Measurements from ENCODE around the gene ZNF341.
"Not testable (repeated sequence)": the region's sequence is repeated elsewhere in the genome, so short reads cannot be mapped to it uniquely, and the experiment has no call there.

Gene ZNF341

DNA sequence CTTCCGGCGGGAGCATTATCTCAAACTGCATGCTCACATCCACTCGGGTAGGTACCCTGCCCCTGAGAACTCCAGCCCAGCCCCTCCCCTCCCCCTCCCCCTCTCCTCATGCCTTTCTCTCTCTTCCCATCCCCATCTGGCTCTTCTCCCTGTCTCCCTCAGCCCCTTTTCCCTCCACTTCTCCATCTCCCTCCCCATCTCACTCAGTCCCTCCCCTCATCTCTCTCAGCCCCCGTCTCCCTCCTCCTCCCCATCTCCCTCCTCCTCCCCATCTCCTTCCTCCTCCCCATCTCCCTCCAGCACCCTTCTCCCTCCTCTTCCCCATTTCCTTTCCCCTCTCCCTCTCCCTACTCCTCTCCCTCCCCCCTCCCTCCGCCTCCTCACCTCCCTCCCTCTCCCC lies 52.0 kb downstream of the ZNF341 start:
- Mint-ChIP-seq H3K27me3 (no peaks in the 10 kb centered on the region), H3K4me1 (peaks cover 35% of the 10 kb centered on the region), H3K27ac (no peak overlapping the region), H3K4me3 (peak overlapping the region; percentile 27), H3K9me3 (no peaks in the 10 kb centered on the region), H3K36me3 (peaks cover 10% of the 10 kb centered on the region)
- ATAC-seq (ENCODE audit: low read depth), result no peak
- no peak for DNase-seq (ENCODE audit: low spot score in 2 of 2)

- Mint-ChIP-seq H3K27ac (peak overlapping the region; percentile 83), H3K4me3 (peak overlapping the region; percentile 50), H3K9me3 (no peaks in the 10 kb centered on the region), H3K36me3 (peaks cover 10% of the 10 kb centered on the region), H3K4me1 (peaks cover 32% of the 10 kb centered on the region), H3K27me3 (no peaks in the 10 kb centered on the region)
- ATAC-seq (ENCODE audit: low read depth) (no peak), DNase-seq (ENCODE audit: low spot score in 2 of 2) (no peak)
These were observed 52.4 kb downstream of the ZNF341 start for GRCh38 chr20:33784225-33784624.

- Mint-ChIP-seq H3K36me3 (peaks cover 7% of the 10 kb centered on the region), H3K9me3 (no peaks in the 10 kb centered on the region), H3K27me3 (no peaks in the 10 kb centered on the region), H3K4me1 (peaks cover 27% of the 10 kb centered on the region), H3K27ac (no peak overlapping the region), H3K4me3 (peak overlapping the region; percentile 54)
- DNase-seq (ENCODE audit: low spot score in 2 of 2) (no peak), ATAC-seq (ENCODE audit: low read depth) (peak; percentile 24)
These were observed 53.7 kb downstream of the ZNF341 start for GRCh38 chr20:33785503-33785902.

DNA sequence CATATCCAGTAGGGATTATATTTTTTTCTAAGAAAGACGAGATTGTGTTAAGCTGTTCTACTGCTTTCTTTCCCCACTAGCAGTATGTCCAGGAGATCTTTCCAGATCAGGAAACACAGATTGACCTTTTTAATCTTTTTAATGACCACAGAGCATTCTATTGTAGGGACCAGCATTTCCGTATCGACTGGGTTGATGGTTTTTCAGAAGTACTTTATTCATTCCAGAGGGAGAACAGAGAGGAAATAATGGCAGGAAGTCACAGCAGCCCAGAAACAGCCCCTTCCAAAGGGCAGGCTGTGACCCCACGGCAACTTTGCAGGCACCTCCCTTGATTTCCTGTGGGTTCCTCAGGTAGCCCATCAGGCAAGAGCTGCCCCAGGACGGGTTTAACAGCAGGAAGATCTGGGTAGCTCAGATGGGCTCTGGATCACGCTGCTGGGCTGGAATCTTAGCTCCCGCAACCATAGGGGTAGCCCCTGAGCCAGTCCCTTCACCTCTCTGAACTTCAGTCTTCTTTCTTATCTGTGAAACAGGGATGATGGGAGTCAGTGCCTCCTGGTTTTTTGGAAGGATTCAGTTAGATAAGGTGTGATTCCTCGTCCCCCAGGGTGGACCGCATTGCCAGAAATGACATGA lies 55.6 kb downstream of the ZNF341 start:
- Mint-ChIP-seq H3K4me3 (no peak overlapping the region), H3K4me1 (peaks cover 22% of the 10 kb centered on the region), H3K27ac (no peak overlapping the region), H3K27me3 (no peaks in the 10 kb centered on the region), H3K9me3 (no peaks in the 10 kb centered on the region), H3K36me3 (peaks cover 8% of the 10 kb centered on the region)
- no peak for DNase-seq (ENCODE audit: low spot score in 2 of 2)
- ATAC-seq (ENCODE audit: low read depth), result no peak

DNA sequence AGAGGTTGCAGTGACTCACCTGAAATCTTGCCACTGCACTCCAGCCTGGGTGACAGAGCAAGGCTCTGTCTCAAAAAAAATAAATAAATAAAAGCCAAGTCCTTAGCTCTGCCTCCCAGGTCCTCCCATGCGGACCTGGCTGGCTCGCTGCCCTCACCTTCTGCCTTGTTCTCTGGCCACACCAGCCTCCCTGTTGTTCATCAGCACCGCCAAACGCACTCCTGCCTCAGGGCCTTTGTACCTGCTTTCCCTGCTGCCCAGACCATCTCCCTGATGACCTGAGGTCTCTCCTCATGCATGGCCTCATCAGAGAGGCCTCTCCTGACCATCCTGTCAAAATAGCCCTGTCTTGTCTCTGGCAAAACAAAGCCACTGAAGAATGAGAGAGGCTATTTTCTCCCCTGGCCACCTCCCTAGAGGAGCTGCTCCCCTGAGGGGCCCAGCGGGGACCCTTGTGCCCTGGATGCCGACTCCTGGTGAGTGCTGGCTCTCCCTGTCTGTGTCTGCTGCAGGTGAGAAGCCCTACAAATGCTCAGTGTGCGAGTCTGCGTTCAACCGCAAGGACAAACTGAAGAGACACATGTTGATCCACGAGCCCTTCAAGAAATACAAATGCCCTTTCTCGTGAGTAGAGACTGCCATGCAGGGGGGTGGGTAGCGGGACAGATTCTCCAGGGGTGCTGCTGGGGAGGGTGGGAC lies 56.7 kb downstream of the ZNF341 start:
- Mint-ChIP-seq H3K27ac (no peak overlapping the region), H3K4me1 (peaks cover 16% of the 10 kb centered on the region), H3K9me3 (no peaks in the 10 kb centered on the region), H3K4me3 (no peak overlapping the region), H3K36me3 (peaks cover 7% of the 10 kb centered on the region), H3K27me3 (no peaks in the 10 kb centered on the region)
- ATAC-seq (ENCODE audit: low read depth), result no peak
- DNase-seq (ENCODE audit: low spot score in 2 of 2), result no peak

- Mint-ChIP-seq H3K9me3 (no peaks in the 10 kb centered on the region), H3K4me1 (peaks cover 14% of the 10 kb centered on the region), H3K4me3 (no peak overlapping the region), H3K36me3 (peaks cover 7% of the 10 kb centered on the region), H3K27ac (no peak overlapping the region), H3K27me3 (no peaks in the 10 kb centered on the region)
- DNase-seq (ENCODE audit: low spot score in 2 of 2) (no peak), ATAC-seq (ENCODE audit: low read depth) (no peak)
These were observed 57.5 kb downstream of the ZNF341 start for GRCh38 chr20:33789109-33789857.

DNA sequence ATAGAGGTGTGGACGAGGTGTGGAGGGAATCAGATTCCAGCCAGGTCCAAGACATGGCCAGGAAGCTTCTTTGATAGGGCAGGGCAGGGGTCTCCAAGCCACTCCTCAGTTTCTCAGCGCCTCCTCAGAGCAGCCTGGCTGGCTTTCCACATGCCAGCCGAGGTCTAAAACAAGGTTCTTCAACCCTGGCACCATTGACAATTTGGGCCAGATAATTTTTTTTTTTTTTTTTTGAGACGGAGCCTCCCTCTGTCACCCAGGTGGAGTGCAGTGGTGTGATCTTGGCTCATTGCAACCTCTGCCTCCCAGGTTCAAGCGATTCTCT lies 58.0 kb downstream of the ZNF341 start:
- no peak for DNase-seq (ENCODE audit: low spot score in 2 of 2)
- Mint-ChIP-seq H3K9me3 (no peaks in the 10 kb centered on the region), H3K4me3 (no peak overlapping the region), H3K36me3 (peaks cover 7% of the 10 kb centered on the region), H3K27ac (no peak overlapping the region), H3K4me1 (peaks cover 14% of the 10 kb centered on the region), H3K27me3 (no peaks in the 10 kb centered on the region)
- ATAC-seq (ENCODE audit: low read depth), result no peak

GRCh38 chr20:33790566-33790965 lies 58.8 kb downstream of the ZNF341 start:
- ATAC-seq (ENCODE audit: low read depth) (no peak), DNase-seq (ENCODE audit: low spot score in 2 of 2) (no peak)
- Mint-ChIP-seq H3K27ac (peak overlapping the region; percentile 8), H3K36me3 (peaks cover 7% of the 10 kb centered on the region), H3K4me1 (peaks cover 14% of the 10 kb centered on the region), H3K27me3 (no peaks in the 10 kb centered on the region), H3K4me3 (no peak overlapping the region), H3K9me3 (no peaks in the 10 kb centered on the region)

DNA sequence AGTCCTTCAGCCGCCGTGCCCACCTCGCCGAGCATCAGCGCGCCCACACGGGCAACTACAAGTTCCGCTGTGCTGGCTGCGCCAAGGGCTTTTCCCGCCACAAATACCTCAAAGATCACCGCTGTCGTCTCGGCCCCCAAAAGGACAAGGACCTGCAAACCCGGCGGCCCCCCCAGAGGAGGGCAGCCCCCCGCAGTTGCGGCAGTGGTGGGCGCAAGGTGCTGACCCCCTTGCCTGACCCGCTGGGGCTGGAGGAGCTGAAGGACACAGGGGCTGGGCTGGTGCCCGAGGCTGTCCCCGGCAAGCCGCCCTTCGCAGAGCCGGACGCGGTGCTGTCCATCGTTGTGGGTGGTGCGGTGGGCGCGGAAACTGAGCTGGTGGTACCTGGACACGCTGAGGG lies 59.2 kb downstream of the ZNF341 start:
- no peak overlapping the region for H3K27ac Mint-ChIP-seq
- ATAC-seq (ENCODE audit: low read depth) (no peak), DNase-seq (ENCODE audit: low spot score in 2 of 2) (no peak)
- H3K4me3 Mint-ChIP-seq, result no peak overlapping the region
- peaks cover 14% of the 10 kb centered on the region for H3K4me1 Mint-ChIP-seq
- no peaks in the 10 kb centered on the region for H3K27me3 Mint-ChIP-seq
- peaks cover 7% of the 10 kb centered on the region for H3K36me3 Mint-ChIP-seq
- H3K9me3 Mint-ChIP-seq, result no peaks in the 10 kb centered on the region

- Mint-ChIP-seq H3K27ac (no peak overlapping the region), H3K4me1 (peaks cover 11% of the 10 kb centered on the region), H3K9me3 (no peaks in the 10 kb centered on the region), H3K4me3 (no peak overlapping the region), H3K36me3 (peaks cover 7% of the 10 kb centered on the region), H3K27me3 (no peaks in the 10 kb centered on the region)
- ATAC-seq (ENCODE audit: low read depth) (no peak), DNase-seq (ENCODE audit: low spot score in 2 of 2) (no peak)
These were observed 59.7 kb downstream of the ZNF341 start for GRCh38 chr20:33791540-33791939.

GRCh38 chr20:33791959-33792597 lies 60.3 kb downstream of the ZNF341 start:
- H3K4me3 Mint-ChIP-seq, result no peak overlapping the region
- peaks cover 7% of the 10 kb centered on the region for H3K36me3 Mint-ChIP-seq
- ATAC-seq (ENCODE audit: low read depth), result peak; percentile 51

DNA sequence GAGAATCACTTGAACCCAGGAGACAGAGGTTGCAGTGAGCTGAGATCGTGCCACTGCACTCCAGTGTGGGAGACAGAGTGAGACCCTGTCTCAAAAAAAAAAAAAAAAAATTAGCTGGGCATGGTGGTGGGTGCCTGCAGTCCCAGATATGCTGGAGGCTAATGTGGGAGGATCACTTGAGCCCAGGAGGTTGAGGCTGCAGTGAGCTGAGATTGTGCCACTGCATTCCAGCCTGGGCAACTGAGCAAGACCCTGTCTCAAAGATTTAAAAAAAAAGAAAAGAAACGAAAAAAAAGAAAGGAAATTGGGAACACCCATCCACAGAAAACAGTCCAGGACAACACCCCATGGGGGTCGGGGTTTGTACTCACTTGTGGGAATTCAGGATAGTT lies 60.8 kb downstream of the ZNF341 start:
- not testable (repeated sequence) for ATAC-seq (ENCODE audit: low read depth); H3K4me1 Mint-ChIP-seq; H3K27me3 Mint-ChIP-seq; H3K9me3 Mint-ChIP-seq; H3K4me3 Mint-ChIP-seq; DNase-seq (ENCODE audit: low spot score in 2 of 2); H3K27ac Mint-ChIP-seq; H3K36me3 Mint-ChIP-seq

More at GRCh38 chr20:33791959-33792597, 60.3 kb downstream of the ZNF341 start:
- no peaks in the 10 kb centered on the region for H3K9me3 Mint-ChIP-seq
- DNase-seq (ENCODE audit: low spot score in 2 of 2), result peak; percentile 48 to 61
- peaks cover 9% of the 10 kb centered on the region for H3K4me1 Mint-ChIP-seq
- H3K27ac Mint-ChIP-seq, result no peak overlapping the region
- H3K27me3 Mint-ChIP-seq, result no peaks in the 10 kb centered on the region

GRCh38 chr20:33793011-33793931 lies 61.5 kb downstream of the ZNF341 start:
- Mint-ChIP-seq H3K27ac (peak overlapping the region; percentile 31), H3K9me3 (no peaks in the 10 kb centered on the region), H3K27me3 (no peaks in the 10 kb centered on the region), H3K4me3 (no peak overlapping the region), H3K36me3 (peaks cover 7% of the 10 kb centered on the region), H3K4me1 (peaks cover 4% of the 10 kb centered on the region)
- DNase-seq (ENCODE audit: low spot score in 2 of 2) (no peak), ATAC-seq (ENCODE audit: low read depth) (no peak)

All from memory B cell (primary cell).